Esophagus muscularis mucosa (tissue), 4 donors: ENCODE results near the gene UBE2I. TPM values are rescaled to one million over a fixed set of nuclear protein-coding genes. Genes with fewer than 3 reads are reported as not detected.

ENCODE experiments used
- DNase-seq: peaks from one replicate; pipeline ENCODE4 v3.0.0-alpha.2; 2017; ENCODE audit errors: extremely low spot score
- H3K27ac ChIP-seq, 4 donors: fragments of 200-600 bp; sonication (generic); replicated peaks in 1 of 4; 1 replicate in 3 of 4; 2 replicates in 1 of 4; pipeline ENCODE4 v1.5.1; 2016 to 2019; ENCODE audit warnings: mild to moderate bottlenecking in 1 of 4
- H3K27me3 ChIP-seq, 4 donors: fragments of 200-600 bp; sonication (generic); one replicate each; pipeline versions ENCODE4 v1.5.1 to v1.6.0; 2016 to 2019
- H3K36me3 ChIP-seq, 4 donors: fragments of 200-600 bp; sonication (generic); one replicate each; pipeline ENCODE4 v1.5.1; 2016 to 2019
- H3K4me1 ChIP-seq, 4 donors: fragments of 200-600 bp; sonication (generic); one replicate each; pipeline ENCODE4 v1.5.1; 2016 to 2019
- H3K4me3 ChIP-seq, 4 donors: fragments of 200-600 bp; sonication (generic); 1 replicate in 2 of 4; 2 replicates in 2 of 4; pipeline ENCODE4 v1.5.1; 2016 to 2019; ENCODE audit warnings: mild to moderate bottlenecking in 4 of 4, moderate library complexity in 1 of 4
- H3K9me3 ChIP-seq, 4 donors: fragments of 200-600 bp; sonication (generic); 1 replicate in 3 of 4; 2 replicates in 1 of 4; pipeline ENCODE4 v1.5.1; 2016 to 2019
- CTCF ChIP-seq, 3 experiments: fragments of 200-600 bp in 2 of 3; fragments of 450-650 bp in 1 of 3; sonication (generic) in 2 of 3; IDR thresholded peaks; one replicate each; pipeline ENCODE4 v1.5.1; 2017 to 2019; ENCODE audit warnings: antibody characterized with exemption in 3 of 3, mild to moderate bottlenecking in 2 of 3, moderate library complexity in 1 of 3
- EP300 ChIP-seq: sonication (generic); formaldehyde crosslinking; IDR thresholded peaks from one replicate; pipeline ENCODE4 v1.6.1; 2017; ENCODE audit warnings: antibody characterized with exemption
- POLR2A ChIP-seq: fragments of 450-650 bp; IDR thresholded peaks from one replicate; pipeline ENCODE4 v1.6.1; 2017; ENCODE audit warnings: antibody characterized with exemption, moderate library complexity, mild to moderate bottlenecking, low read depth
- POLR2AphosphoS5 ChIP-seq, 2 donors: sonication (generic); formaldehyde crosslinking; IDR thresholded peaks; one replicate each; pipeline ENCODE4 v1.6.1; 2017; ENCODE audit warnings: antibody characterized with exemption in 2 of 2
- WGBS: methylation state at CpG from one replicate; pipeline ENCODE4 v1.1.5; 2018; 5-methylcytosine and 5-hydroxymethylcytosine counted together
- intact Hi-C: fragments of 100-400 bp; cut with DNase I; formaldehyde crosslinking; loops from one replicate; pipeline ENCODE4 v1.15.1; 2023
- total RNA-seq, 4 donors: library from RNA; depleted of rRNA; stranded (reverse); fragments of >200 nt; gene quantifications; one replicate each; pipeline versions ENCODE4 v1.1.0 to v1.2.1, GENCODE V29; 2016

The UBE2I gene
- total RNA-seq, 4 donors from 2014 or later: 42.8 to 70.5 (median 63.9) TPM

- H3K36me3 ChIP-seq: peaks cover 80 to 99% (median 96%) of the 10 kb centered on the region in 4 donors
- H3K9me3 ChIP-seq: no peaks in the 10 kb centered on the region
- 77% methylated on average over 7 of the region's 9 CpGs for WGBS
- peaks cover 8 to 25% (median 15%) of the 10 kb centered on the region in 4 donors for H3K4me1 ChIP-seq
- H3K4me3 ChIP-seq: no peak overlapping the region
- intact Hi-C loops: no loop called here
- no peak for DNase-seq
- TF ChIP-seq POLR2AphosphoS5 (IDR thresholded peaks at IDR 0.05): no peak
- no peak for TF ChIP-seq POLR2A
- no peak for TF ChIP-seq CTCF (IDR thresholded peaks at IDR 0.05)
- TF ChIP-seq EP300: no peak
- H3K27me3 ChIP-seq: no peaks in the 10 kb centered on the region
- H3K27ac ChIP-seq: no peak overlapping the region
Measured at GRCh38 chr16:1318268-1318545, 8.8 kb downstream of the UBE2I start.

- H3K36me3 ChIP-seq: peaks cover 83 to 100% (median 98%) of the 10 kb centered on the region in 4 donors
- TF ChIP-seq EP300: no peak
- no peak for TF ChIP-seq POLR2A
- TF ChIP-seq POLR2AphosphoS5 (IDR thresholded peaks at IDR 0.05): no peak
- TF ChIP-seq CTCF (IDR thresholded peaks at IDR 0.05): no peak
- H3K4me3 ChIP-seq: no peak overlapping the region
- H3K4me1 ChIP-seq: peaks cover under 1 to 16% (median 6%) of the 10 kb centered on the region in 4 donors
- no peaks in the 10 kb centered on the region for H3K9me3 ChIP-seq
- intact Hi-C loops: no loop called here
- H3K27me3 ChIP-seq: no peaks in the 10 kb centered on the region
- H3K27ac ChIP-seq: no peak overlapping the region
- no peak for DNase-seq
- 92% methylated on average over 27 of the region's 33 CpGs for WGBS
Measured at GRCh38 chr16:1319041-1319440, 9.6 kb downstream of the UBE2I start.

- Histone ChIP-seq H3K27ac (no peak overlapping the region), H3K4me3 (no peak overlapping the region), H3K9me3 (no peaks in the 10 kb centered on the region), H3K36me3 (peaks cover 77 to 100% (median 98%) of the 10 kb centered on the region in 4 donors), H3K4me1 (peaks cover 0 to 8% (median 0%) of the 10 kb centered on the region in 4 donors), H3K27me3 (no peaks in the 10 kb centered on the region)
- intact Hi-C loops: no loop called here
- 79% methylated on average over 12 of the region's 12 CpGs for WGBS
- no peak for DNase-seq
- TF ChIP-seq CTCF (IDR thresholded peaks at IDR 0.05) (no peak), POLR2AphosphoS5 (IDR thresholded peaks at IDR 0.05) (no peak), EP300 (no peak), POLR2A (no peak)
Measured at GRCh38 chr16:1320097-1320496, 10.7 kb downstream of the UBE2I start.

- DNase-seq: no peak
- no peak for TF ChIP-seq EP300
- TF ChIP-seq CTCF (IDR thresholded peaks at IDR 0.05): no peak
- TF ChIP-seq POLR2AphosphoS5 (IDR thresholded peaks at IDR 0.05): no peak
- TF ChIP-seq POLR2A: no peak
- intact Hi-C loops: no loop called here
- no peaks in the 10 kb centered on the region for H3K9me3 ChIP-seq
- WGBS: 83% methylated on average over 6 of the region's 22 CpGs
- H3K4me3 ChIP-seq: no peak overlapping the region
- peaks cover 74 to 100% (median 98%) of the 10 kb centered on the region in 4 donors for H3K36me3 ChIP-seq
- no peak overlapping the region for H3K27ac ChIP-seq
- H3K4me1 ChIP-seq: peaks cover 0 to 6% (median 0%) of the 10 kb centered on the region in 4 donors
- no peaks in the 10 kb centered on the region for H3K27me3 ChIP-seq
Measured at GRCh38 chr16:1320658-1321240, 11.3 kb downstream of the UBE2I start.

GRCh38 chr16:1322407-1322806 lies 13.0 kb downstream of the UBE2I start:
- TF ChIP-seq POLR2AphosphoS5 (IDR thresholded peaks at IDR 0.05) (no peak), CTCF (IDR thresholded peaks at IDR 0.05) (no peak), POLR2A (no peak), EP300 (no peak)
- intact Hi-C loops: no loop called here
- DNase-seq: no peak
- Histone ChIP-seq H3K27me3 (no peaks in the 10 kb centered on the region), H3K27ac (no peak overlapping the region), H3K4me3 (no peak overlapping the region), H3K36me3 (peaks cover 58 to 96% (median 95%) of the 10 kb centered on the region in 4 donors), H3K9me3 (no peaks in the 10 kb centered on the region), H3K4me1 (peaks cover 0 to 7% (median 2%) of the 10 kb centered on the region in 4 donors)
- WGBS: 94% methylated on average over 8 of the region's 8 CpGs
